Smooth muscle cell of the coronary artery (primary cell): ENCODE results near the gene XCR1. TPM values are rescaled to one million over a fixed set of nuclear protein-coding genes. Genes with fewer than 3 reads are reported as not detected.

Experiments used
- total RNA-seq: library from RNA; depleted of rRNA; stranded (reverse); fragments of >200 nt; gene quantifications from 2 replicates; pipeline ENCODE4 v1.2.3, GENCODE V29; 2014; ENCODE audit warnings: low replicate concordance

The XCR1 gene
- total RNA-seq: 0.23 TPM in 1 of 2 replicates, not detected in the other

GRCh38 chr3:46027021-46027705 lies at the start of gene XCR1:
Gene XCR1, minus strand, starts transcription at chr3:46027483. Its CDS starts 5,536 bp downstream, at chr3:46021947.

GRCh38 chr3:45995236-45996192 lies 31.8 kb downstream of the XCR1 start, which contains the start of gene FYCO1:
Gene FYCO1, minus strand, starts transcription at chr3:45995824. Its CDS starts 10,914 bp downstream, at chr3:45984910.

Other genes starting within 250 kb of the XCR1 start
- not detected in 2 replicates for gene SLC6A20, start 230.9 kb downstream of the XCR1 start, total RNA-seq
- gene LZTFL1, start 185.4 kb downstream of the XCR1 start, total RNA-seq: 9.1 and 15.2 TPM in 2 replicates
- not detected in 2 replicates for gene CCR9, start 140.9 kb downstream of the XCR1 start, total RNA-seq
- not detected in 2 replicates for gene CXCR6, start 84.0 kb downstream of the XCR1 start, total RNA-seq
- gene FYCO1, start 31.7 kb downstream of the XCR1 start, total RNA-seq: 23.2 and 28.4 TPM in 2 replicates
- 8.0 TPM in 1 of 2 replicates, not detected in the other for gene CCR1, start 180.8 kb upstream of the XCR1 start, total RNA-seq
- 0.94 TPM in 1 of 2 replicates, not detected in the other for gene CCR3, start 215.0 kb upstream of the XCR1 start, total RNA-seq